Spleen (tissue), 11 donors: ENCODE data around the gene GABRA5. TPM values are rescaled to one million over a fixed set of nuclear protein-coding genes. Genes with fewer than 3 reads are reported as not detected.

ENCODE experiments used
- DNase-seq: peaks from one replicate; pipeline ENCODE4 v3.0.0-alpha.2; 2020
- H3K27ac ChIP-seq, 8 donors: fragments of 200-600 bp; sonication (generic) in 7 of 8; 1 replicate in 4 of 8; 2 replicates in 4 of 8; pipeline versions ENCODE4 v1.5.0 to v1.8.0; 2016 to 2021; ENCODE audit warnings: inconsistent platforms in 4 of 8, mild to moderate bottlenecking in 4 of 8, moderate library complexity in 1 of 8
- H3K27me3 ChIP-seq, 7 donors: fragments of 200-600 bp; sonication (generic) in 6 of 7; replicated peaks in 1 of 7; 1 replicate in 4 of 7; 2 replicates in 3 of 7; pipeline versions ENCODE4 v1.5.0 to v1.8.0; 2016 to 2021; ENCODE audit warnings: inconsistent platforms in 3 of 7, mild to moderate bottlenecking in 1 of 7
- H3K36me3 ChIP-seq, 6 donors: fragments of 200-600 bp; sonication (generic) in 5 of 6; 1 replicate in 4 of 6; 2 replicates in 2 of 6; pipeline versions ENCODE4 v1.5.0 to v1.8.0; 2016 to 2021; ENCODE audit warnings: inconsistent platforms in 2 of 6
- H3K4me1 ChIP-seq, 6 donors: fragments of 200-600 bp; sonication (generic) in 5 of 6; 1 replicate in 3 of 6; 2 replicates in 3 of 6; pipeline versions ENCODE4 v1.5.0 to v1.8.0; 2016 to 2021; ENCODE audit warnings: inconsistent platforms in 3 of 6
- H3K4me3 ChIP-seq, 8 donors: fragments of 200-600 bp; sonication (generic) in 7 of 8; 1 replicate in 4 of 8; 2 replicates in 4 of 8; pipeline versions ENCODE4 v1.5.0 to v1.8.0; 2016 to 2021; ENCODE audit warnings: inconsistent platforms in 4 of 8, mild to moderate bottlenecking in 4 of 8, moderate library complexity in 2 of 8
- H3K9me3 ChIP-seq, 8 donors: fragments of 200-600 bp; sonication (generic) in 7 of 8; 1 replicate in 4 of 8; 2 replicates in 4 of 8; pipeline versions ENCODE4 v1.5.0 to v1.8.0; 2016 to 2021; ENCODE audit warnings: inconsistent platforms in 4 of 8
- CTCF ChIP-seq, 11 experiments: fragments of 200-600 bp in 7 of 11; fragments of 450-650 bp in 4 of 11; sonication (generic) in 4 of 11; IDR thresholded peaks in 8 of 11; conservative IDR thresholded peaks in 3 of 11; 1 replicate in 7 of 11; 2 replicates in 4 of 11; pipeline versions ENCODE4 v1.4.0 to v1.8.0; 2016 to 2021; ENCODE audit warnings: antibody characterized with exemption in 11 of 11, inconsistent platforms in 4 of 11, mild to moderate bottlenecking in 1 of 11
- POLR2A ChIP-seq, 3 donors: fragments of 450-650 bp; IDR thresholded peaks; one replicate each; pipeline ENCODE4 v1.5.1; 2017; ENCODE audit warnings: antibody characterized with exemption in 3 of 3, mild to moderate bottlenecking in 1 of 3
- POLR2AphosphoS5 ChIP-seq, 3 donors: sonication (generic); formaldehyde crosslinking; IDR thresholded peaks; one replicate each; pipeline ENCODE4 v1.5.1; 2017; ENCODE audit warnings: antibody characterized with exemption in 3 of 3
- WGBS, 5 donors: extraction: QIAGEN DNeasy Blood & Tissue Kit in 3 of 5; methylation state at CpG; one replicate each; pipeline versions ENCODE4 v1.1.5 to v1.1.7; 2013 to 2018; 5-methylcytosine and 5-hydroxymethylcytosine counted together
- intact Hi-C: fragments of 100-400 bp; cut with DNase I; formaldehyde crosslinking; loops from one replicate; pipeline ENCODE4 v1.15.0; 2023; ENCODE audit warnings: low total_unique reads
- polyA plus RNA-seq, 3 donors: library from polyadenylated mRNA; stranded (reverse); fragments of 200-250 nt; gene quantifications; one replicate each; pipeline ENCODE4 v1.2.1, GENCODE V29; 2013
- total RNA-seq, 7 donors: library from RNA; depleted of rRNA in 3 of 7; stranded (reverse); fragments of >200 nt in 3 of 7; fragmentation: NEBNext Ultra II Directional in 4 of 7; extraction: Animal tissue kit (Norgen Biotek cat#: 25700) in 4 of 7; gene quantifications; one replicate each; pipeline versions ENCODE4 v1.1.0 to v1.2.1, GENCODE V29; 2016 to 2021
- donor health status: healthy with polysubstance abuse.
- donor health status: DM: no; HTN: no; CAD: no; lungs with moderate emphysema.
- donor health status: DM: no; HTN: no; CAD: no.
- donor health status: Bipolar disorder and iron deficiency.
- donor health status: healthy.
- donor health status: DM: no; HTN: no; CAD: no.
- donor health status: DM: yes; HTN: yes; CAD: no.

The GABRA5 gene
- total and polyA plus RNA-seq, 10 donors: 0.02 to 0.85 (median 0.04) TPM; not detected in 7

- Histone ChIP-seq H3K4me1 (no peaks in the 10 kb centered on the region), H3K4me3 (no peak overlapping the region), H3K27me3 (peaks cover 0 to 22% (median 0%) of the 10 kb centered on the region in 7 donors), H3K36me3 (no peaks in the 10 kb centered on the region), H3K27ac (no peak overlapping the region), H3K9me3 (peaks cover 0 to 4% (median 0%) of the 10 kb centered on the region in 8 donors)
- 56 to 60% (median 57%) methylated on average over 4 of the region's 4 CpGs for WGBS, 5 donors
- DNase-seq: no peak
- intact Hi-C loops: no loop called here
- no peak for TF ChIP-seq POLR2AphosphoS5 (IDR thresholded peaks at IDR 0.05)
- TF ChIP-seq CTCF (IDR thresholded peaks at IDR 0.05 in 8 of 11, conservative IDR thresholded peaks at IDR 0.05 in 3 of 11): no peak
- no peak for TF ChIP-seq POLR2A (IDR thresholded peaks at IDR 0.05)
These were observed 12.4 kb upstream of the GABRA5 start for GRCh38 chr15:26854435-26854834.

GRCh38 chr15:26864664-26865191 lies 2.1 kb upstream of the GABRA5 start:
- Histone ChIP-seq H3K4me1 (peaks cover 0 to 11% (median 5%) of the 10 kb centered on the region in 6 donors), H3K4me3 (no peak overlapping the region), H3K27me3 (peaks cover 0 to 45% (median 31%) of the 10 kb centered on the region in 7 donors), H3K27ac (no peak overlapping the region), H3K9me3 (peaks cover 0 to 3% (median 0%) of the 10 kb centered on the region in 8 donors), H3K36me3 (no peaks in the 10 kb centered on the region)
- TF ChIP-seq POLR2A (IDR thresholded peaks at IDR 0.05) (no peak), CTCF (IDR thresholded peaks at IDR 0.05 in 8 of 11, conservative IDR thresholded peaks at IDR 0.05 in 3 of 11) (peak in 7 of 11 experiments; percentile 23 to 51 (median 34)), POLR2AphosphoS5 (IDR thresholded peaks at IDR 0.05) (no peak)
- intact Hi-C loops: loop anchor here (10.0 kb wide), 1 partner anchor 1350 kb away; no protein-coding TSS in a partner anchor
- DNase-seq: no peak
- 9 to 11% (median 10%) methylated on average over 8 of the region's 8 CpGs for WGBS, 5 donors

GRCh38 chr15:26867200-26868007 lies 542 bp downstream of the GABRA5 start:
- peaks cover 0 to 11% (median 5%) of the 10 kb centered on the region in 6 donors for H3K4me1 ChIP-seq
- H3K36me3 ChIP-seq: no peaks in the 10 kb centered on the region
- no peak overlapping the region for H3K27ac ChIP-seq
- H3K4me3 ChIP-seq: peak overlapping the region in 2 of 8 donors; percentile 10 to 44
- H3K9me3 ChIP-seq: peaks cover 0 to 3% (median 0%) of the 10 kb centered on the region in 8 donors
- TF ChIP-seq CTCF (IDR thresholded peaks at IDR 0.05 in 8 of 11, conservative IDR thresholded peaks at IDR 0.05 in 3 of 11): no peak
- no peak for TF ChIP-seq POLR2AphosphoS5 (IDR thresholded peaks at IDR 0.05)
- TF ChIP-seq POLR2A (IDR thresholded peaks at IDR 0.05): no peak
- 3 to 8% (median 6%) methylated on average over 23 to 104 of the region's 104 CpGs for WGBS, 5 donors
- peaks cover 0 to 62% (median 31%) of the 10 kb centered on the region in 7 donors for H3K27me3 ChIP-seq
- DNase-seq: no peak
- intact Hi-C loops: loop anchor here (10.0 kb wide), 1 partner anchor 1353 kb away; no protein-coding TSS in a partner anchor
